Measurements from ENCODE around the gene RPH3AL.

Gene RPH3AL

GRCh38 chr17:298791-299450 lies 53.7 kb downstream of the RPH3AL start:
- DNase-seq: no peak

DNA sequence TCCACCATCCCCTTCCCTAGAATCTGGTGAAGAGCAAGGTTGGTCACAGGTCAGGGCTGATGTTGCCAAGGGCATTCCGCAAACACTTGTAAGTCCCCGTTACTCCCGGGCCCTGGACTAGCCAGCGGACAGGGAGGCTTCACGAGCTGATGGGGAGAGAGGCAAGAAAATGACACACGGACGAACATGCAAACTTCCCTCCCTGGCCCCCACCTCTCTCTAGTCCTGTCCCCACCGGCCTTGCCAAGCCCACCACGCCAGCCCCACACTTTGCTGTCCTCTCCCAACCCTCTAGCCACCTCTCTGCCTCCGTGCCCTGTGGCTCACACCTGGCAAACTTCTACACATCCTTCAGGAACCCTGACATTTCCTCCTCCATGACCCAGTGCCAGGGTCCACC lies 54.8 kb downstream of the RPH3AL start:
- DNase-seq: no peak

- DNase-seq: no peak
These were observed 55.5 kb downstream of the RPH3AL start for GRCh38 chr17:296906-297690.

DNA sequence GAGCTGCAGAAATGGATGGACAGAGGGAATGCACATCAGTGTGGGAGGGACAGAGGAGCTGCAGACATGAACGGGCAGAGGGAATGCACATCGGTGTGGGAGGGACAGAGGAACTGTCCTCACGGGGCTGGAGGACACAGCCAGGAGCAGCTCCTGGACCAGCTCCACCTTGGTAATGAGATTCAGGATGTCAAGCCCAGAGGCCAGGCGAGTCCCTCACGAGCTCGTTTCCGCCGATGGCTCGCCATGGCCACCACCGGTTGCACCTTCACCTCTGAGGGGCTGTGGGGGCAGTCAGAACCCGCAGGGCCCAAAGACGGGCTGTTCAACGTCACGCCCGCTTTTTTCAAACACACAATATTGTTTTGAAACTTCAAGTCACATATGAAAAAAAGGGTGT lies 56.2 kb downstream of the RPH3AL start:
- DNase-seq: no peak

GRCh38 chr17:292531-293382 lies 59.9 kb downstream of the RPH3AL start:
- DNase-seq: no peak

DNA sequence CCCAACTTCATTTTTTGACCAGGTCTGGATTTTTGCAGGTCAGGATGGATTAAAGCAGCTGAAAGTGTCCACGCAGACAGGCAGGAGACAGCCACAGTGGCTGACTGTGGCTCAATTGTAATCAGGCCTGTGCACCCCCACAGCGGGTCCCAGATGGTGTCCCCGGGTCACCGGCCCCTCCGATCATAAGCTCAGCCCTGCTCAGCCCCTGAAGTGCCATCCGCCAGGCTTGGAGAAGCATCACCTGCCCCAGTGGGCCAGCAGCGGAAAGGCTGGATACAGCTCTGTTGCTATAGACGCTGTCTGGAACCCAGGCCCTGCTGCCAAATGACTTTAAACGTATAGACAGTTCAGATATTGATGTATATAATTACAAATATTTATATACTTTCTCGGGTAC lies 60.6 kb downstream of the RPH3AL start:
- DNase-seq: no peak

- no peak for DNase-seq
These were observed 61.0 kb downstream of the RPH3AL start for GRCh38 chr17:291587-291986.

GRCh38 chr17:290626-291025 lies 62.0 kb downstream of the RPH3AL start:
- no peak for DNase-seq

DNA sequence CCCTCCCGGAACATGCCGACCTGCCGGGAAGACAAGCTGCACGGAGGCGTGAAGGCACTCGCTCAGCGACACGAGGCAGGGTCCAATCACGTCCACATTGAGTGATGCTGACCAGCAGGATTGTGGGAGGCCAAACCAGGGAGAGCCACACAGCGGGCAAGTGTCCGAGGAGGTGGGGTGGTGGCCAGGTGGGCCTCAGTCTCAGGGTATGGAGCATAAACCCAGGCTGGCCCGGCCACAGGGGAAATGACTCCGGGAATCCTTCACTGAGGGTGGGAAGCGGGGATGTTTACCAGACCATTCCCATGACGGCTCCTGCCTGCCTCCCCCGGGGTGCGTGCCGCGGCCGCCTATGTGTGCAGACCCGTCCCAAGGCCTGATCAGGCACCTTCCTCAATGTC lies 62.5 kb downstream of the RPH3AL start:
- no peak for DNase-seq

DNA sequence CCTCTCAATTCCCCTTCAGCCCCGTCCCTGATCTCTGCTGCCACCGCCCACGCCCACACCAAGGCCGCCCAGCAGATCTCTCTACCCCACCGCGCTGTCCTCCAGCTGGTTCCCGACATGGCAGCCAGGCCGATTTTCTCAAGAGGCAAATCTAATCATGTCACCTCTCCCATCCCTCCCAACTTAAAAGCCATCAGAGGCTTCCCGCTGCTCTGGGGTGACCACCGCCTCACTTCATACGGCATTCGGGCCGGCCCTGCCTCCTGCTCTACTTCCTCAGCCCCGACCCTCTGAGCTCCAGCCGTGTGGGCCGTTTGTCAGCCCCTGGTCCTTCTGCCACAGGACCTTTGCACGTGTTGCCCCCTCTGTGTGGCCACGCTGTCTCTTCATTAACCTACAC lies 63.2 kb downstream of the RPH3AL start:
- DNase-seq: no peak

GRCh38 chr17:288802-289356 lies 63.7 kb downstream of the RPH3AL start:
- no peak for DNase-seq

GRCh38 chr17:286571-286970 lies 66.0 kb downstream of the RPH3AL start:
- no peak for DNase-seq

DNA sequence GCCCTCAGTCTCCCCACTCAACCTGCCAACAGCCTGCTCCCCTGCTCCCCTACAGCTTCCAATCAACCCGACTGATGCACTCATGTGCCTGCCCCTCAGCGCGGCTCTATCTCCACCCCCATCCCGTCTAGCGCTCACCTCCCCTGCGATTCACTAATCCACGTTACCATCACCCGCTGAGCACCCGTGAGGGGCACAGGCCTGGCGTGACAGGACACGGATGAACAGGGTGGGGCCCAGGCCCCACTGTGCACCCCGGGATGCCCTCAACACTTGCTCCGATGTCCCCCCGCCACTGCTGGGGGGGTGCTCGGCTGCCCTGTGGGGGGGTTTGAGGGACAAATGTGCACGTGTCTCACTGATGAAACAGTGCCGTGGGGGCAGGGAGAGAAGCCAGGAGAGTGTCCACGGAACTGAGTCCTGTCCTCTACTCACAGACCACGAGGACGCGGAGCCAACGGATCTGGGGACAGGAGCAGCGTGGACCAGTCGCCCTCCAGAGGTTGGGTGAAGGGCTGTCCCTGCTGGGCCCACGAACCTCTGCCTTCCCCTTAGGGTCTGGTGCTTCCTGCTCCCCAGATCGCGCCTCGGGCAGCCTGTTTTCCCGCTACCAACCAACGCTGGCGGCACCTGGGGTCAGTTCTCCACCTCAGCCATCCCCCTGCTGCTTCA lies 66.7 kb downstream of the RPH3AL start:
- no peak for DNase-seq

DNA sequence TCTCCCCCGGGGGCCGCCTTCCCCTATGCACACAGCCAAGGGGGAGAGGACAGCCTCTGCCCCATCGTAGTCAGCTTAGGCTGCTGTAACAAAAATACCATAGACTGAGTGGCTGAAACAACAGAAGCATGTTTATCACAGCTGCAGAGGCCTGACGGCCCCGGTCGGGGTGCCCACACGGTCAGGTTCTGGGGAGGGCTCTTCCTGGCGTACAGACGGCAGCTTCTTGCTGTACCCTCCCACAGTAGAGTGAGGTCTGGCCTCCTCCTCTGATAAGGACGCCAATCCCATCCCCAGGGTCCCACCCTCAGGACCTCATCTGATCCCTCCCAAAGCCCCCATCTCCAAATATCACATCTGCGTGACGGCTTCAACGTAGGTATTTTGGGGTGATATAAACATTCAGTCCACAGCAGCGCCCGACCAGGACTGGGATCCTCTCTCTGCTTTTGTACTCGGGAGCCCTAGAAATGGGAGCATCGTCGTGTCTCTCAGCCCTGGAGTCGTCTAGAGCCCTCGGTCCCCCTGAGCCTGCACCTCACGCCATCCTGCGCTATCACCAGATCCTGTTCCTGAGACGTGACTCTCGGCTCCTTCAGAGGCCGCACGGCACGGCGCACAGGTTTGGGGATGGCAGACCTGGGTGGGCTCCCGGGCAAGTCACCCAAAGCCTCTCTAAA lies 67.8 kb downstream of the RPH3AL start:
- DNase-seq: no peak

- no peak for DNase-seq
These were observed 68.5 kb downstream of the RPH3AL start for GRCh38 chr17:283911-284675.

DNA sequence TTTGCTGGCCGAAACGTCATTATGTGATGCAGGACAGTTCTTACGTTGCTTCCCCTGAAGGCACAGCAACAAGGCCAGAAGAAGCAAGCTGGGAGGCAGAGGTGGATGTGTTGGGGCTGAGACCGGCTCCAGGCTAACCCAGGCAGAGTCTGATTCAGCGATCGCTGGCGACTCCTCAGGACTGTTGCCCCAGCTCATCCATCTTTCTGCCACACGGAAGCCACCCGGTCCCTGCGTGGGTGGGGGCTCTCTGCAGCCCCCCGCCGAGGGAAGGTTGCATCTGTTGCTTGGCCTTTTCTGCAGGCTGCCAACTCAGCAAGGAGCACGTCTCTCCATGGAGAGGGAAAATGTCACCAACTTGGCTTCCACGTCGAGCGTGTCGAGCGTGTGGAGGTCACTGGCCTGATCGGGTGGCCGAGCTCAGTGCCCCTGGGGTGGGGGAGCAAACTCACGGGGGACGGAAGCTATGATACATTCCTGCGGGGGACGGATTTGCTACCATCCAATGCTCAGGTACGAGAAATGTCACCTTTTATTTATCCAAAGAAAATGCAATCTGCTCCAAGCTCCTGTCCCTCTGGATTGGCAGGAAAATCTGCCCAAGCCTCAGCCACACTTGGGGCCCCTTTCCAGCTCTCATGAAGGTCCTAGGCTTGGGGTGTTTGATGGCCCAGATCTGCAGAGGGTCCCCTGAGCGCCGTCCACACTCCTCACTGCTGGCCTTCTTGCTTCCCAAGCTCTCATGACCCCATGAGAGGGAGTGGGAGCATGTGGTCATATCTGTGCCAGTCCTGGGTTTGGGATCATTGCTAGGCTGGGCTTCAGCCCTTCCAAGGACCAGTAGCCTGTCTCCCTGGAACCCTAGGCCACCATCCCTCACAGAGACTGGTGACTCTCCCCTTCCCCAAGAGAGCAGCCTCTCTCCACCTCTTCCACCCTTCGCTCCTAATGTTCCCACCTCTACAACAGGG lies 69.4 kb downstream of the RPH3AL start:
- no peak for DNase-seq

GRCh38 chr17:282000-282911 lies 70.4 kb downstream of the RPH3AL start:
- DNase-seq: no peak

DNA sequence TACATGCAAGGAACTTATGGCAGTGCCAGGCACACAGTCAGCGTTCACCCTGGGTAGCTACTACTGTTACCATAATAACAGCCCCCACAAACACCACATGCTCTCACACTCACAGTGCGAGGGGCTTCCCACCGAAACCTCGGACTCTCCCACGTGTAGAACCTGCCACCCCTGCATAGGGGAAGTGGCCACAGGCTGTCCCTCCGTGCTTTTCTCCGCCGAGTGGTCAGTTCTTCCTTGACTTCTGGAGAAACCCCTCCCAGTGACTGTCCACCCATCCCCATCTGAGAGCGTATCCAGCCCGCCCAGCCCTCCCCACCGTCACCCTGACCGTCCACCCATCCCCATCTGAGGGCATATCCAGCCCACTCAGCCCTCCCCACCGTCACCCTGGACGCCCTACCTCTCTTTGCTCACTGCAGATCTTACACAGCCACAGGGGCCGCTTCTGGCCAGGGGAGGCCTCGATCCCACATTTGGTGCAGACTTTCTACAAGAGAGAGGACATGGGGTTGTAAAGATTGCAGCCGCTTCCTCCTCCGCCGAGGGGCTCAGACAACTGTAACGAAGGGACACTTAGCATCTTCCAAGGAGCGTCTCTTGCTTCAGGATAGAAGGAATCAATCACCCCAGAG lies 71.1 kb downstream of the RPH3AL start:
- DNase-seq: no peak

DNA sequence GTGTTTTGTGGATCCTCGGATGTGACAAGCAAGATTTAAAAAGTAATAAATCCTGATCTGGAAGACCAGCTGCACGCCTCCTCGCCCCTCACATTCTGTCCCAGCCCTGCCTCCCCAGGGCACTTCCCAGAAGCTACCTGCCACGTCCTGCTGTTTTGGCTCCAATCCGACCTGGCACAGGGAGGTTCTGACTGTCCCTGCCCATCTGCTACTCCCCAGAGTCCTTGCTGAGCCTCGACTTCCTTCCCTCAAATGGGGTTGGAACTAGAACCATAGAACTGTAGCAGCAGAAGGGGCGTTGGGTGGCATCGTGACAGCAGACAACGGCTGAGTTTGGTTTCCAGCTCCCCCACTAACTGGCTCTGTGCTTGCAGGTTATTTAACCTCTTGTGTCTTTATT lies 71.7 kb downstream of the RPH3AL start:
- DNase-seq: no peak

Measured in activated T-cell treated with anti-CD3 and anti-CD28 coated beads for 4 hours (primary cell).